ENCODE measurements around the gene MYO18B.

Gene MYO18B

DNA sequence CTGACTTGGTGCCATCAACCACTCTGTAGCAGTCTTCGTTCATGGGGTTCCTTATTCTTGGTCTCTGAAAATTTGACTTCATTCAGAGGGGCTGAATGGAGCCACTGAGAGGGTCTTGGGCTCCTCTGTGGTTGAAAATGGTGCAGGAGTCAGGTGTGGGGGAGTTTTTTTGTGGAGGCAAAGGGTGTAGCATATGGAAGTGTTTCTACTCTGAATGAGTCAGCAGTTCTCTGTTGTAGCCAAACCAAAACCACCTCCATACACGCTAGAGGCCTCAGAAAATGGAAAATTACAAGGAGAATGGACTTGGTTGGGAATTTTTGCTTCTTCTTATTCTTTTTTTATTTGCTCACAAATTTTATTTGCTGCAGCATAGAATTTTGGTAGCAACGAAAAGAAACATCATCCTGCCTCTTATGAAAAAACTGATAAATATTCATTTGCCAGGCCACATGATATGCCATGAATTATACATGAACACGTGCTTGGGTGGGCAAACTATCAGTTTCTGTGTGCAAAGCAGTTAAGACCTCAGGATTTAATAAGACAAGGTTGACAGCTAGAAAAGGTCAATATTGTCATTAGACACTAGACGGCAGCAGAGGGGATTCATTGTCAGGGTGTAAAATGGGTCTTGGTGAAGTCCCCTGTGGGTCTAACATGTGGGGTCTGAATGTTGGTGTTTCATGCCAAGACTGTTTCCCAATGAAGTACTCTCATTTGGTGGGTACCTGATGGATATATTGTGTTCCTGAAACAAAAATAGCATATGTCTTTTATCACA, 111.7 kb downstream of the MYO18B start:
- DNase-seq, result peak; percentile 17

DNA sequence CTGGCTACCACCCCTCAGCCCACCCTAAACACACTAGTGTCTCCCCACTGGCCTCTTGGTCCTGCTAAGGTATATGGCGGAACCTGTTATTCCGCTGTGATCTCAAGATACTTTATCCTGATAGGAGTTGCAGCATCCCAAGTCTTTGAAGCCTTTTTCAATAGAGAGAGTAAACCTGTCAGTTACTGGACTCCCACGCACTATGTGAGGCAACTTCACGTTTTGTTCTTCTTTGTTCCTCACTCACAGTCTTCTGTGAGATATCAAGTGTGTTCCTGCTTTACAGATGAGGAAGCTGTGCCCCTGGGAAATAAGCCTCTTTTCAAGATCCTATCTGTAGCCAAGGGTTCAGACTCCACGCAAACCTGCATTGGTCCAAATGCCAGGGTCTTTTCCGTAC, 127.8 kb downstream of the MYO18B start:
- no peak for DNase-seq

DNA sequence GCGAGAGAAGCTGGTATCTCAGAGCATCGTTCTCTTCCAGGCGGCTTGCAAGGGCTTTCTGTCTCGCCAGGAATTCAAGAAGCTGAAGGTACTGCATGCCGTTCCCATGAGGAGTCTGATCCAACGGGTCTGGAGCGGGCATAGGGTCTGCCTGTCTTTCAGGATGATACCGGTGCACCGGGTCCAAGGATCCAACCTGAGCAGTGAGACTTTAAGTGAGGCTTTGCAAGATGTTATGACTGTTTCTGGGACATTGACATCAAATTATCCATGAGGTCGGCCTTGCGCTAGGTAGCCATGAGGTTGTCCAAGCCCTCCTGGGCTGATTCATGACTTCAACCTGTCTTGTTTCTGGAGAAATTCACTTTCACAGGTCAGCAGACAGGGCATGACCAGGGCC, 132.3 kb downstream of the MYO18B start:
- no peak for DNase-seq

DNA sequence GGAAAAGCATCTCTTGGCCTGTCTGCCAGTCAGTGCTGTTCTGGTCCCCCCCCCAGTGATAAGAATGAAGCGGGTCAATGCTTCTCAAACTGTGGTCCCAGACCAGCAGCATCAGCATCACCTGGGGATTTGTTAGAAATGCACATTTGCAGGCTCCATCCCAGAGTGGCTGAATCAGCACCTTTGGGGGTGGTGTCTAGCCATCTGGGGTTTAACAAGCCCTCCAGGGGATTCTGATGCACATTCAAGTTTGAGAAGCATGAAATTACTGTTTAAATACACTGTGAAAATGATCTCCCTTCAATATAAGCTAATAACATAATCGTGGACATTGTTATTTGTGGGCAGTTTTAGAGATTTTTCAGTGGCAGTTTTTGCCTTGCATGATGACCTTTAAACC, 133.5 kb downstream of the MYO18B start:
- no peak for DNase-seq

DNA sequence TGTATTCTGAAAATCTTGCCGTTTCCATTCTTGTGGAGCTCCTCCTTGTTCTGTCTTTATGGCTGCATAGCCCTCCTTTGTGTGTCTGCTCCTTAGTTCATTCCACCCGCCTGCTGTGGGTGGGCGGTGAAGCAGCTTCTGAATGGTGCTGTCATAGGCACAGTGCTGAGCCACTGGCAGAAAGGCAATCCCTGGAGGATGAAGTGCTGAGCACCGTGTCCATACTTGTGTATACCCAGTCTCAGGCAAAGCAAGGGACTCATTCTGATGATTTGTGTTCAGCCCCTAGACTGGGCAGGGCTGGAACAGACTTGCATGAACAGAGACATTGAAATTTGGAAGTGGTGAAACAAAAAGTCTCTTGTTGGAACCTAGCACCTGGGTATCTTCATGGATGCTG, 134.9 kb downstream of the MYO18B start:
- DNase-seq, result no peak

DNA sequence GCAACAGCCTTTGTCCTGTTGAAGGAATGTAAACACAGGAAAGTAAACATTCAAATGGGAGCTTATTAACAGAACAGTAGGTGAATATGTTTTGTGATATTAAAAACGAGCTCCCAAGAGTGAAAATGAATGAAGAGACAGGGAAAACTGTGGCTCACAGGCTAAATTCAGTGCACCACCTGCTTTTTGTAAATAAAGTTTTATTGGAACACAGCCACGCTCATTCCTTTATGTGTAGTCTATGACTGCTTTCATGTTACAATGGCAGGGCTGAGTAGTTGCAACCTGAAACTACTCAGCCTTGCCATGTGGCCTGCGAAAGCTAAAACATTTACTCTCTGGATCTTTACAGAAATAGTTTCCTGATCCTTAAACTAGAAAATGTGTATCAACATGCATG, 136.9 kb downstream of the MYO18B start:
- peak; percentile 28 for DNase-seq

DNA sequence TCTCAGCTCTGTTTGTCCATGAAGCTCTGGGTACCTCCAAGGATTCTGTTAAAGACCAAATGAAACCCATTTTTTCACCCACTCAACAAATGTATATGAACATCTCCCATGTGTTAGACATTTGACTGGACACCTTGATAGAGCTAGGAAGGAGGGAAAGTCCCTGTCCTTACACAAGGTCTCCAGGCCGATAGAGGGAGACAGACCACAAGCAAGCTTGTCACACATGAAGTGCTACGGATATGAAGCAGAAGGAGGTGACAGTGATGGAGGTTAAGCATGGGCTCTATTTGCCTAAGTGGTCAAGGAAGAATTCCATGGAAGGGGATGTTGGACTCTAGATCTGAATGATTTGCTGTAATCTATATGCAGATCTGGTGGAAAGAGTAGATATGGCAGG, 138.5 kb downstream of the MYO18B start:
- no peak for DNase-seq

DNA sequence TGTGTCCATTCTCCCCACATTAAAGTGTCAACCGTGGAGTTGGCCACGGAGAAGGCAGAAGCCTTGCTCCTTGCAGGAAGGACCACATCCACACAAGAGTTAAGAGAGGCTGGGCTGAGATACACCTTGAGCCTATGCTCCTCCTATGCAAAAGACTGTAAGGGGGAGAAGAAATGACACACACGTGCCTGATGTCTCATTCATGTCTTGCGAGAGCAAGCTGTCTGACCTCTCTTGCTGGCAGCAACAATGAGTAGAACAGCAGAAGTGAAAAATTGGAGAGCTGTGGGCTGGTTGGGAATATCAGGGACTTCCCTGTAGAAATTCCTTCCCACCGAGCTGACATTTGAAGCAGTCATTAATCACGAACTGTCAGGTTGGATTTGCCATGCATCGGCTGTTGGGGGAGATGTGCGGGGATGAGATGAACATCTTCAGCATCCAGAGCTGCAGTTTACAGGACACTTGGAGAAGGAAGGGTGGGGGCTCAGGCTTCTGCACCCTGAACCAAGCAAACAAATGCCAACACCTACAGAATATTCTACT, 139.3 kb downstream of the MYO18B start:
- DNase-seq, result no peak

DNA sequence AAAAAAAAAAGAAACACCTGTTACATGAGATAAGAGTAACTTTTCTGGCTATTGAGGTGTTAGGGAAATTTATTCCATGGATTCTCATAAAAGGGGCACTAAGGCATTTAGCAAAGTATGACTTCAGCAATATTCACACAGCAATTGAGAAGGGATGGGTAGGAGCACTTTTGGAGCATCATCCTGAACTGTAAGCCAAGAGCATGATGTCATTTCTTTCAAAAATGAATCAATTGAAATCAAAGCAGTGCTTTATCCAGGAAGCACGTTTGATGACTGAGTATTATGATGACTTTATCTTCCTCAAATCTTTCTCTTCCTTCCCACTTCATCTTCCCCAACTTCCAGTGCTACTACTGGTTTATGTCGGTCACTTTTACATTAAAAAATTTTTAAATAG, 140.4 kb downstream of the MYO18B start:
- DNase-seq, result no peak

DNA sequence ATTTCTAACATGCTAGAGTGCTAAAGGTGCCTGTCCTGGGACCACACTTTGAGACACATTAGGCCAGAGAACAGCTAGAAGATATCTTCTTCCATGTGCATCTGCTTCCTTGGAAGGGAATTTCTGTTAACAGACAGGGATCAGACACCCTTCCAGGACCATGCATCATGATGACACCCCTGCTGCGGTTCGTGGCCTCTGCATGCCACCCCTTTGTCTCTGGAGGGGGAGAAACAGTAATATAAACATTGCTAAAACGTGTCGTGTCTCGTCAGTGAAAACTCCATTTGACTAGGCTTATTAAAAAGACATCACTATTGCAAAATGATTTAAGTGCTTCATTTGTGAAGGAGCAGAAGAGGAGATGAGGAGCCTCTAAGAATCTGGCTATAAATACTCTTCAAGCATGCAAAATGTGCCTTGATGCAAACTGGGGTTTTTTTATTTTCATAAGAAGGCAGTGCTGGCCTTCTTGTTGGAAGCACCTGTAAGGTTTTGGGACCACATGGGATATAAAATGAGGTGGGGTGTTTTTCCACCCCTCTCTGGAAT, 141.6 kb downstream of the MYO18B start:
- no peak for DNase-seq

DNA sequence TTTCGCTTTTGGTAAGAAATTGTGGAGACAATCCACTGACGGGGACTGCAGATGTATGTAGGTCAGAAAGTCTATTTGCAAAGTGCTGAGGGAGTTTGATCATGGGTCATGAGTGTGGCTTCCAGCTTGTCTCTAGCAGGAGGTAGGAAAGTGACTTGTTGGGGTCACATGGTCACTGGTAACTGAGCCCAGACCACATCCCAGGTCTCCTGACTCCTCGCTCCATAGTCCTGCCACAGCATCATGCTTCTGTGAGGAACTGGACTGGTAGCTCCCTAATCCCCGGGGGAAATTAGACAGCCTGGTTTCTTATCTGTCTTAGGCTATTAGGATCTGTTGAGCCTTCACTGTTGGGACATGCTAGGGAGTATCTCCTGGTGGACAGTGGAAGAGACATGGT, 142.1 kb downstream of the MYO18B start:
- DNase-seq, result no peak

DNA sequence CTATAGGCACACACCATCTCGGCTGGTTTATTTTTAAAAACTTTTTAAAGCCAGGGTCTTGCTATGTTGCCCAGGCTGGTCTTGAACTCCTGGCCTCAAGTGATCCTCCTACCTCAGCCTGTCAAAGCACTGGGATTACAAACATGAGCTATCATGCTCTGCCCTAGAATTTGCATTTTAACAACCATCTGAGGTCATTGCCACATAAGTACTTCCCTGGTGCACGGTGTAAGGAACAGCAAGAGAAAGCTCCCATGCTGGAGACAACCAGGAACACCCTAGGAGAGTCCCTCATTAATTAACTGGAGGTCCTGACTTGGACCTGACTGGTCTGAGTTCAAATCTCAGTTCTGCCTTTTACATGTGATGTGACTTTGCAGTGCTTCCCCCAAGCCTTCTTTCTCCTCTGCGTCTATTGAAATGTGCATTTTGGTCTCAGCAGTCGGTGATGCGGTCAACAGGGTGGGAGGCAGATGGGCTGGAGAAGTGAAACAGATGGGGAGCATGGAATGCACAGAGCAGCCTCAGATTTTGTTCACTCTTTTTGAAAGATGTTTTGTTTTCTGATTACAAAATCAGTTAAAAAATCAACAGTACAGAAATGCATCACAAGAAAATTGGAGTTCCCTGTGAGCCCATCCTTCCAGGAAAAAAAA, 146.5 kb downstream of the MYO18B start:
- DNase-seq, result no peak

DNA sequence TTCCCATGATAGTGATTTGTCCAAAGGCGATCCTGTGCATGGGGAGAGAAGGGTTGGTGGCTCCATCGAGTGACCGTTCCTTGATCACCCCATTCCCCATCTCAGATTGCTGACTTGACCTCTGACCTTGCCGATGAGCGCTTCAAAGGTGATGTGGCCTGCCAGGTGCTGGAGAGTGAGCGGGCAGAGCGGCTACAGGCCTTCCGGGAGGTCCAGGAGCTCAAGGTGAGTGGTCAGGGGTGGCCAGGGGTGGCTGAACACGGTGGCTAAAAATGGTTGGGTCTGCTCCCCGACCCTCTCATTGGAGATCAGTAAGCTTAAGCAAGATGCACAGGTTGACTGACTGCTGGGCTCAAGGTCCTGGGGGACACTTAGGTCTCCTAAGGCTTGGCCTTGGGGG, 148.7 kb downstream of the MYO18B start:
- no peak for DNase-seq

DNA sequence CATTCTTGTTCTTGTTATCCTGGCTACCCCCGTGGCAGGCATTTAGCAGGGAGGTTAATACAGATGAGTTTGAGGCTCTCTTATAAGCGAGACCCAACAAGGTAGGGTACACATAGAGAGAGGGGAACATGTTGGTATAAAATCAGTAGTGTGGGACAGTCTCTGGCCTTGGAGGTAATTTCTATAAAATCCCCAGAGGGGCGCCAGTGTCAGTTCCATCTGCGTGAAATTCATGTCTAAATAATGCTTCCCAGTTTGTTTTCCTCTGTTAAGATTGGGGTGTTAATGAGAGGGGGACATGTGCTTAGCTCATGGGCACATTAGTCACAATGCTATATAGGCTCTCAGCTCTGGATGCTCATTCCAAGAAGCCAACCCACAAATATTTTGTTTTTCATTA, 150.7 kb downstream of the MYO18B start:
- DNase-seq, result no peak

DNA sequence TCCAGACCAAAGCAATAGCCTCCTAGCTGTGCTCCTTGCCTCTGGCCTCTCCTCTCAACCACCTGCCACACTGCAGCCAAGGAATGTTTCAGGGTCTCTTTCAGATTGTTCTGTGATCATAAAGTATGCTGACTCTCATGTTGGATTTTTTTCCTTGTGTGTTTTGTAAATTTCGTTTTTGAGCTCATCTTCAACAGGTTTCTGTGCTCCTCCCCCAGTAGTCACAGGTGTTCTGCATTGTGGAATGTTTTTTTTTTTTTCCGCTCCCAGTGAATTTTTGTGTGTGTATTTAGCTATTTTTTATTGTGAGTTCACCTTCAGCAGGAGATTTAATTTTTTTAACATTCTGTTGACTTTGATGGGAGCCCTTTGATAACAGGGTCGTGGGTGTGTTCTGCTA, 153.7 kb downstream of the MYO18B start:
- DNase-seq, result no peak

DNA sequence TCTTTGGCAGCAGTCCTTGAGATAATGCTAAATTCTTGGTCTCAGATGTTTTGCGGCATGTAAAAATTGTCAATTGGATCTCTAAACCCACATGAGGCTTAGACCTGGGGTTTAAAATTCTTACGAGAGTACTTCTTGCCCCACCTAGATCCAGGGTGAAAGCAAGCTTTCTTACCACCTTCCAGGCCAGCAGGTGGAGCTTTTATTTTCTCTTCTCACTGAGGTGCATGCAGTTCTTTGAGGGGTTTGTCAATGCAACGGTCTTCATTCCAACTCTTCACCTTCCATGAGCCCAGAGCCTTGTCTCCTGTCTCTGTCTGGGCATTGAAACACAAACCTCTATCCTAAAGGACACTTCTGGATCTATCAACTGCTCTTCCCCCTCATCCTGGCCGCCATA, 154.1 kb downstream of the MYO18B start:
- no peak for DNase-seq

DNA sequence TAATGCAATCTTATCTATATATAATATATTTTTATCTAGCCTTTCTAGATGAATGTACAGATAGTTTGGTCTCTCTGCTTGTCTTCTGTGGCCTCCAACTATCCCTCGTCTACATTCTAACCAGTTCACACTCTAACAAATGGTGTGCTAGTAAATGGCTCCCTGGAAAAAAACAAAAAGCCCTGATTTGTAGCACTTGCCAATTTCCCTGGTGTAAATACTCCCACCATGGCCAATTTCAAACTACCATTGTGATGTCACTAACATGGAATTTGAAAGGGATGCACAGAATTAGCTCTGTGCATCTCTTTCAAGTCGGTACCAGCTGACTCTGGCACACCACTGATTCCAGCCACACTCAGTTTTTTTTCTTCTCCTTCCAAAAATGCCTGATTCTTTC, 154.6 kb downstream of the MYO18B start:
- no peak for DNase-seq

DNA sequence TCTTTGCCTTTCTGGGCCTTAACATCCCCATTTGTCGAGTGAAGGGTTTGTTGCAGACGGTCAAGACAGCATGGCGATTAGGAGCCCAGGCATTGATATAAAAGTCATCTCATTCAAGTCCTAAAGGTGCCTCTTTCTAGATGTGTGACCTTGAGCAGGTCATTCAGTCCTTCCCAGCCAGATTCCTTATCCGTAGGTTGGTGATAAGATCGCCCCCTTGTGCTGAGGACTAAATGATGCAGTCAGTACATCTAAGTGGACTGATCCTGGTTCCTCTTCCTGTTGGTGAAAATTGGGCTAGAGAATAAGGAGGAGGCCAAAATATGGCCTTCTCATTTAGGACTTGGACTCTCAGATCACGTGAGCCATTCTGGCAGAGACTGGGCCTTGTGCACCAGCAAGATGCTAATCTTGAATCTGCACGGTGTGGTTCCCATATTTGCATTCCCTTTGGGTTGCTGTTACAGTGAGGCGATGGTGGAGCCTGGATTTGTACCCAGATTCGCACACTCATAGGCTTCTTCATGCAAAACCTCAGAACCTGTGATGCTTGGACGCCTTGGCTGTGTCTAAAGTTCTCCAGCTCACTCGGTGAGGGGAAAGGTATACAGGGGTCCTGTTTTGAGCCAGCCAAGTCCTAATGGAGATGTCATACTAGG, 156.8 kb downstream of the MYO18B start:
- no peak for DNase-seq

DNA sequence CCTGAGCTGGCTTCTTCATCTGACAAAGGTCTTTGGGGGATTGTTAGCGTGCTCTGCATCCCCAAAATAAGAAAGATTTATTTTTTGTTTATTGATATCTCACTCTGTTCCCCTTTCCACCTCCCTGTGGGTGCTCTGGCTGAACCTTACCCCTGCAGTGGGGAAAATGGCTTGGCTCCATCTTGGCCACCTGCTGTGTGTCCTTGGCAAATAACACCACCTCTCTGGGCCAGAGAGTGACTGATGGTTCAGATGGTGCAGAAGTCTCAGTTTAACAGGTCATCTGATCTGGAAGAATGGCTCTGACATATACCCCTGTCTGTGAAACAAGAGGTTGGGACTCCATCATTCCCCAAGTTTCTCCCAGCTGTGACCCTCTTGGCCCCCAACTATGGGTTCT, 157.6 kb downstream of the MYO18B start:
- no peak for DNase-seq

DNA sequence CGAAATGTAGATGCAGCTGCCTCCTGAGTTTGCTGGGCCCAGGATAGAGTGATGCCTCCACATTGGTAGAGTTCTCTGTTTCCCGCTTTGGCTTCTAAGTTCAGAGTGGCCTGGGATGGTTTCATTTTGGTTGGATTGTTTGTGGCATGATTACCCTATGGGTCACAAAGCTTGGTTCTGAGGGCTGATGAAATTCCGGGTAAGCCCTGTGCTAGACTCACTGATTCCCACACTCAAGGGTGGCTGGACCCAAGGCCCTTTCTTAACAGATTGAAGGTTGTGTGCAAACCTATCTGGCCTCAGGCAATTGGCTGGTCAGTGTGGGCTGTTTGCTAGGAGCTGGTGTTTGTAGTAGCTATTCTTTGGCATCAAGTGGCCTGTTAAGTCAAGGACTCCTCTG, 158.4 kb downstream of the MYO18B start:
- no peak for DNase-seq

DNA sequence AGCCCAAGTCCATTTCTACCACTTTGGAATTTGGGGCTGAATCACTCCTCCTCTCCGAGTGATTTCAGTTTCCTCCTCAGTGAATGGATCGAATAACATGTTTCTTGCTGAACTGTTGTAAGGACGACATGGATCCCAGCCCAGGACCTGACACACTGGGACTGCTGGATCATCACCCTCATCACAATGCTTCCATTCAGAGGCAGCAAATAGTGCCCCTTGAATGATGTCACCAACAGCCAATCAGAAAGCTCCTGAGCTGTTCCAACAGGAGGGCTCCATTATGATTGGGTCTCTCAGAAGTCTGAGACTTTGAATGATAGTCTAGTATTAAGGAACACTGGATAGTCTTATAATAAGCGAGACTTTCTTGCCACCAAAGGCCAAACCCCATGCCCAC, 158.9 kb downstream of the MYO18B start:
- no peak for DNase-seq

DNA sequence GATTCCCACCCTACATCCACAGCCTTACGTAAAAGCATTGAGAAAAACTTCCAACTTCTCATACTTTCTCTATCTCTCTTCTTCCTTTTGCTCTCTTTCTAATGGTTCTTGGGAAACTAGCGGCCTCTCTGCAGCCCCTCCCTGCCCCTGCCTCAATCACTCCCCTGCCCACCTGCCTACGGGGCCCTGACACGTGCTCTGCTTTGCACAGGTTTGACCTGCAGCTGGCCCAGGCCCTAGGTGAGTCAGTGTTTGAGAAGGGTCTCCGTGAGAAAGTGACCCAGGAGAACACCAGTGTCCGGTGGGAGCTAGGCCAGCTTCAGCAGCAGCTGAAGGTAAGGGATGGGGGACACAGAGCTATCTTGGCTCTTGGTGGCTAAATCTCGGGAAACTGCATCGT, 160.4 kb downstream of the MYO18B start:
- no peak for DNase-seq

DNA sequence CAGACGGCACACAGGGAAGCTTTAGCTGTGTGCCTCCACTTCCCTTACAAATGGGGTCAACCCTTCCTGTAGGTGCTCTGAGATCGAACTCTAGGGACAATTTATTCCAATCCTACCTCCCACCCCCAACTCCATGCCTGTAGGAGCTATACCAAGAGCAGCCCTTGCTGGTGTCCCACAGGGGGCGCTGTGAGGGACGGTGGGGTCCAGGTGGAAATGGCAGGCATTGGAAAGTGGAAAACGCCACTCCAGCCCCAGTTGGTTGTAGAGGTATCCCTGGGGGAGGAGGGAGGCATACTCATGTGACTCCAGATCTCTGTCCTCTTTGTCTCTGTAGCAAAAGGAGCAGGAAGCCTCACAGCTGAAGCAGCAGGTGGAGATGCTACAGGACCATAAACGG, 161.3 kb downstream of the MYO18B start:
- DNase-seq, result no peak

DNA sequence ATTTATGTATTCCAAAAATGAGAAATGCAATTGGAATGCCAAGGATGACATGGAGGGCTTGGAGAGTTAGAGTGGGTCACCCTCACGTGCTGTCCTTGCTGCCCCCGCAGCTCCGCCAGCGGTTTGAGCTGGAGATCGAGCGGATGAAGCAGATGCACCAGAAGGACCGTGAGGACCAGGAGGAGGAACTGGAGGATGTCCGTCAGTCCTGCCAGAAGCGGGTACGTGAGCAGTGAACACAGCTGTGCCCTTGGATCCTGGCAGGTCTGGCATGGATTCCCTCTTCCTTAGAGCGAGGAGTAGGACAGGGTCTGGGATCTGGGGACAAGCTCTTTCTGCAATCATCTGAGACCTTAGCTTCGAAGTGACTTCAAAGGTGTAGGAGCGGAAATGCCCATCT, 166.2 kb downstream of the MYO18B start:
- DNase-seq, result no peak
